Activated T-helper 2 cell treated with anti-CD3 and anti-CD28 coated beads, Interferon-gamma antibody, Interleukin-2, Interleukin-4, amounts not matched to agents 10 μg/mL and 5 μg/mL and 100 μg/mL, durations not matched to agents 14 hours and 24 hours and 36 hours (primary cell): ENCODE results near the gene INTS7. TPM values are rescaled to one million over a fixed set of nuclear protein-coding genes. Genes with fewer than 3 reads are reported as not detected.
A peak's percentile ranks its signal among the peaks of the same experiment; 100 is the strongest.
"Not testable (repeated sequence)": the region's sequence is repeated elsewhere in the genome, so short reads cannot be mapped to it uniquely, and the experiment has no call there.

Experiments
- DNase-seq: peaks from one replicate; pipeline ENCODE4 v3.0.0; 2021; ENCODE audit warnings: low spot score
- H3K27ac Mint-ChIP-seq: one replicate; pipeline ENCODE4 v1.8.0; 2021; ENCODE audit warnings: mixed read lengths
- H3K27me3 Mint-ChIP-seq: one replicate; pipeline ENCODE4 v1.8.0; 2021; ENCODE audit warnings: low read depth, mixed read lengths
- H3K36me3 Mint-ChIP-seq: one replicate; pipeline ENCODE4 v1.8.0; 2021; ENCODE audit warnings: low read depth, mixed read lengths
- H3K4me1 Mint-ChIP-seq: one replicate; pipeline ENCODE4 v1.8.0; 2021; ENCODE audit warnings: low read depth, mixed read lengths
- H3K4me3 Mint-ChIP-seq: one replicate; pipeline ENCODE4 v1.8.0; 2021; ENCODE audit warnings: low read depth, mild to moderate bottlenecking, moderate library complexity, mixed read lengths
- H3K9me3 Mint-ChIP-seq: one replicate; pipeline ENCODE4 v1.8.0; 2021; ENCODE audit warnings: mixed read lengths
- intact Hi-C: fragments of 100-400 bp; cut with micrococcal nuclease; formaldehyde crosslinking; loops from one replicate; pipeline ENCODE4 v1.15.1; 2023
- total RNA-seq: library from RNA; stranded (reverse); gene quantifications from 2 replicates; pipeline ENCODE4 v1.2.3, GENCODE V29; 2022

The INTS7 gene
- total RNA-seq, 1 donor from 2014 or later = 33.3 TPM

GRCh38 chr1:212055333-212055732 is 20.0 kb upstream of the INTS7 start:
- Mint-ChIP-seq H3K4me3 (no peak overlapping the region), H3K4me1 (peaks cover 7% of the 10 kb centered on the region), H3K27me3 (no peaks in the 10 kb centered on the region), H3K36me3 (peaks cover 91% of the 10 kb centered on the region), H3K9me3 (peaks cover 28% of the 10 kb centered on the region), H3K27ac (no peak overlapping the region)
- intact Hi-C loops = no loop called here
- no peak for DNase-seq

GRCh38 chr1:212053993-212054392 is 18.6 kb upstream of the INTS7 start:
- Mint-ChIP-seq H3K4me3 (no peak overlapping the region), H3K27ac (peak overlapping the region; percentile 7), H3K4me1 (peaks cover 6% of the 10 kb centered on the region), H3K36me3 (peaks cover 94% of the 10 kb centered on the region), H3K9me3 (peaks cover 28% of the 10 kb centered on the region), H3K27me3 (no peaks in the 10 kb centered on the region)
- intact Hi-C loops = no loop called here
- no peak for DNase-seq

GRCh38 chr1:212045981-212046380 is 10.6 kb upstream of the INTS7 start:
- Mint-ChIP-seq H3K27ac (no peak overlapping the region), H3K4me1 (peaks cover 22% of the 10 kb centered on the region), H3K27me3 (no peaks in the 10 kb centered on the region), H3K36me3 (peaks cover 73% of the 10 kb centered on the region), H3K9me3 (no peaks in the 10 kb centered on the region), H3K4me3 (no peak overlapping the region)
- no peak for DNase-seq
- intact Hi-C loops = no loop called here

- Mint-ChIP-seq H3K36me3 (peaks cover 72% of the 10 kb centered on the region), H3K27ac (no peak overlapping the region), H3K4me3 (no peak overlapping the region), H3K9me3 (no peaks in the 10 kb centered on the region), H3K27me3 (no peaks in the 10 kb centered on the region), H3K4me1 (peaks cover 28% of the 10 kb centered on the region)
- intact Hi-C loops = no loop called here
- DNase-seq = no peak
These were observed 9.5 kb upstream of the INTS7 start for GRCh38 chr1:212044851-212045250.

GRCh38 chr1:212042436-212042835 is 7.1 kb upstream of the INTS7 start:
- H3K4me3 Mint-ChIP-seq = no peak overlapping the region
- DNase-seq = no peak
- no peaks in the 10 kb centered on the region for H3K9me3 Mint-ChIP-seq
- intact Hi-C loops = no loop called here
- no peaks in the 10 kb centered on the region for H3K27me3 Mint-ChIP-seq
- peak overlapping the region; percentile 59 for H3K27ac Mint-ChIP-seq
- H3K36me3 Mint-ChIP-seq = peaks cover 72% of the 10 kb centered on the region
- H3K4me1 Mint-ChIP-seq = peaks cover 45% of the 10 kb centered on the region

- H3K4me1 Mint-ChIP-seq = peaks cover 47% of the 10 kb centered on the region
- peak overlapping the region; percentile 34 for H3K27ac Mint-ChIP-seq
- DNase-seq = no peak
- peak overlapping the region; percentile 28 for H3K4me3 Mint-ChIP-seq
- no peaks in the 10 kb centered on the region for H3K27me3 Mint-ChIP-seq
- intact Hi-C loops = no loop called here
- no peaks in the 10 kb centered on the region for H3K9me3 Mint-ChIP-seq
- H3K36me3 Mint-ChIP-seq = peaks cover 62% of the 10 kb centered on the region
These were observed 5.5 kb upstream of the INTS7 start for GRCh38 chr1:212040629-212041412.

GRCh38 chr1:212039622-212040021 is 4.3 kb upstream of the INTS7 start:
- Mint-ChIP-seq H3K27me3 (no peaks in the 10 kb centered on the region), H3K27ac (no peak overlapping the region), H3K36me3 (peaks cover 52% of the 10 kb centered on the region), H3K9me3 (no peaks in the 10 kb centered on the region), H3K4me3 (no peak overlapping the region), H3K4me1 (peaks cover 43% of the 10 kb centered on the region)
- intact Hi-C loops = no loop called here
- DNase-seq = no peak

GRCh38 chr1:212037900-212038299 is 2.5 kb upstream of the INTS7 start:
- Mint-ChIP-seq H3K36me3 (peaks cover 52% of the 10 kb centered on the region), H3K4me1 (peaks cover 52% of the 10 kb centered on the region), H3K27ac (peak overlapping the region; percentile 40), H3K27me3 (no peaks in the 10 kb centered on the region), H3K9me3 (no peaks in the 10 kb centered on the region), H3K4me3 (peak overlapping the region; percentile 61)
- intact Hi-C loops = no loop called here
- no peak for DNase-seq

GRCh38 chr1:212035835-212036605 is 663 bp upstream of the INTS7 start:
- Mint-ChIP-seq H3K36me3 (peaks cover 53% of the 10 kb centered on the region), H3K27me3 (no peaks in the 10 kb centered on the region), H3K4me1 (peaks cover 58% of the 10 kb centered on the region), H3K9me3 (no peaks in the 10 kb centered on the region), H3K4me3 (peak overlapping the region; percentile 95), H3K27ac (peak overlapping the region; percentile 85)
- intact Hi-C loops = loop anchor here (1.0 to 2.0 kb wide), 8 partner anchors 24 to 531 kb away; partner anchors contain the start of genes PPP2R5A and SLC30A1
- no peak for DNase-seq

- H3K27me3 Mint-ChIP-seq = no peaks in the 10 kb centered on the region
- H3K36me3 Mint-ChIP-seq = peaks cover 54% of the 10 kb centered on the region
- no peaks in the 10 kb centered on the region for H3K9me3 Mint-ChIP-seq
- DNase-seq = no peak
- intact Hi-C loops = loop anchor here (1.0 to 2.0 kb wide), 8 partner anchors 22 to 533 kb away; partner anchors contain the start of genes PPP2R5A and SLC30A1
- peak overlapping the region; percentile 85 for H3K27ac Mint-ChIP-seq
- peak overlapping the region; percentile 95 for H3K4me3 Mint-ChIP-seq
- peaks cover 55% of the 10 kb centered on the region for H3K4me1 Mint-ChIP-seq
These were observed 738 bp downstream of the INTS7 start for GRCh38 chr1:212034516-212035122.

GRCh38 chr1:212030936-212031528 is 4.3 kb downstream of the INTS7 start:
- Mint-ChIP-seq H3K36me3 (peaks cover 60% of the 10 kb centered on the region), H3K4me1 (peaks cover 46% of the 10 kb centered on the region), H3K9me3 (no peaks in the 10 kb centered on the region), H3K27ac (no peak overlapping the region), H3K4me3 (no peak overlapping the region), H3K27me3 (no peaks in the 10 kb centered on the region)
- no peak for DNase-seq
- intact Hi-C loops = no loop called here

- intact Hi-C loops, H3K4me3 Mint-ChIP-seq, H3K27ac Mint-ChIP-seq, H3K27me3 Mint-ChIP-seq, DNase-seq: not testable (repeated sequence)
- peaks cover 77% of the 10 kb centered on the region for H3K36me3 Mint-ChIP-seq
- peaks cover 37% of the 10 kb centered on the region for H3K4me1 Mint-ChIP-seq
- H3K9me3 Mint-ChIP-seq = peaks cover 13% of the 10 kb centered on the region
These were observed 7.6 kb downstream of the INTS7 start for GRCh38 chr1:212027727-212028126.
